H1 (cell line): ENCODE results near the gene CCL17. TPM values are rescaled to one million over a fixed set of nuclear protein-coding genes. Genes with fewer than 3 reads are reported as not detected.

Source experiments
- CTCF ChIA-PET: fragments of 300-600 bp; sonication (Branson Sonifier 250); formaldehyde crosslinking; loops from one replicate; lab custom pipeline; 2021; ENCODE audit not compliant: partially characterized antibody; lab: Charles Lee
- POLR2A ChIA-PET: fragments of 300-600 bp; sonication (Branson Sonifier 250); formaldehyde crosslinking; loops from one replicate; lab custom pipeline; 2021; ENCODE audit warnings: inconsistent platforms; ENCODE audit not compliant: partially characterized antibody; lab: Charles Lee
- DNase-seq, 2 experiments: peaks; one replicate each; pipeline versions ENCODE4 v3.0.0 to v3.0.0-alpha.2; 2010 to 2022; ENCODE audit warnings: low spot score in 2 of 2, low read depth in 1 of 2, mixed read lengths in 1 of 2
- FAIRE-seq: peaks from 2 replicates; lab custom pipeline; 2011; peaks lifted over from hg19 to GRCh38; lab: Jason Lieb, UNC
- H2AFZ ChIP-seq: 2 replicates; pipeline ENCODE4 v1.8.1; 2012; ENCODE audit warnings: low read length, inconsistent platforms
- H2AK5ac ChIP-seq: 2 replicates; pipeline ENCODE4 v1.6.1; 2013; ENCODE audit warnings: low read depth, low read length
- H2BK120ac ChIP-seq: replicated peaks from 2 replicates; pipeline ENCODE3; 2013; ENCODE audit warnings: low read depth, low read length, inconsistent platforms
- H2BK12ac ChIP-seq: 2 replicates; pipeline ENCODE4 v1.6.1; 2013; ENCODE audit warnings: low read depth, low read length
- H2BK15ac ChIP-seq: 2 replicates; pipeline ENCODE4 v1.6.1; 2013; ENCODE audit warnings: low read length
- H2BK20ac ChIP-seq: 2 replicates; pipeline ENCODE4 v1.6.1; 2013; ENCODE audit warnings: low read length
- H2BK5ac ChIP-seq: 2 replicates; pipeline ENCODE4 v1.6.1; 2013; ENCODE audit warnings: low read depth, low read length
- H3K14ac ChIP-seq: 2 replicates; pipeline ENCODE4 v1.6.1; 2013; ENCODE audit warnings: inconsistent platforms; ENCODE audit not compliant: insufficient read length
- H3K18ac ChIP-seq: 2 replicates; pipeline ENCODE4 v1.6.1; 2013; ENCODE audit warnings: low read length; ENCODE audit errors: extremely low read depth
- H3K23ac ChIP-seq: 2 replicates; pipeline ENCODE4 v1.6.1; 2013; ENCODE audit warnings: inconsistent platforms; ENCODE audit not compliant: insufficient read length
- H3K23me2 ChIP-seq: 2 replicates; pipeline ENCODE4 v1.6.1; 2013; ENCODE audit warnings: low read depth, low read length
- H3K27ac ChIP-seq: 2 replicates; pipeline ENCODE4 v1.6.1; 2011; ENCODE audit warnings: low read depth, low read length, inconsistent platforms
- H3K27me3 ChIP-seq, 4 experiments: replicated peaks in 1 of 4; 1 replicate in 1 of 4; 2 replicates in 3 of 4; pipeline versions ENCODE4 v1.6.1 to v1.8.1; 2011 to 2013; ENCODE audit warnings: low read length in 3 of 4, mild to moderate bottlenecking in 3 of 4, inconsistent platforms in 2 of 4, mixed read lengths in 2 of 4, moderate library complexity in 1 of 4; ENCODE audit not compliant: control insufficient read depth in 3 of 4, insufficient read depth in 3 of 4; ENCODE audit errors: extremely low read depth in 1 of 4
- H3K36me3 ChIP-seq, 4 experiments: 2 replicates each; pipeline versions ENCODE4 v1.6.1 to v1.8.1; 2011 to 2013; ENCODE audit warnings: mild to moderate bottlenecking in 4 of 4, low read length in 3 of 4, moderate library complexity in 2 of 4, control low read depth in 1 of 4, inconsistent platforms in 1 of 4; ENCODE audit not compliant: insufficient read depth in 4 of 4, control insufficient read depth in 2 of 4
- H3K4ac ChIP-seq: replicated peaks from 2 replicates; pipeline ENCODE3; 2013; ENCODE audit warnings: low read length, low read depth, mixed read lengths, inconsistent platforms; ENCODE audit not compliant: insufficient read length
- H3K4me1 ChIP-seq, 4 experiments: replicated peaks in 1 of 4; 1 replicate in 1 of 4; 2 replicates in 3 of 4; pipeline versions ENCODE4 v1.6.1 to v1.8.1; 2011 to 2013; ENCODE audit warnings: low read length in 3 of 4, inconsistent platforms in 2 of 4, mixed read lengths in 1 of 4; ENCODE audit not compliant: insufficient read depth in 4 of 4, control insufficient read depth in 3 of 4
- H3K4me2 ChIP-seq, 2 experiments: 2 replicates each; pipeline versions ENCODE4 v1.6.1 to v1.8.1; 2011 to 2013; ENCODE audit warnings: low read depth in 2 of 2, low read length in 2 of 2, control low read depth in 1 of 2, inconsistent platforms in 1 of 2, mild to moderate bottlenecking in 1 of 2; ENCODE audit not compliant: insufficient read depth in 1 of 2
- H3K4me3 ChIP-seq, 4 experiments: fragments of 200-600, 300-600 bp in 1 of 4; sonication (generic), shearing (Covaris generic), sonication (Bioruptor Twin) in 1 of 4; 2 replicates each; pipeline versions ENCODE4 v1.5.1 to v1.8.1; 2011 to 2016; ENCODE audit warnings: low read length in 4 of 4, low read depth in 3 of 4, control low read depth in 2 of 4, inconsistent platforms in 2 of 4, mild to moderate bottlenecking in 2 of 4, mixed read lengths in 1 of 4, moderate library complexity in 1 of 4; ENCODE audit not compliant: insufficient read depth in 2 of 4; ENCODE audit errors: extremely low read depth in 1 of 4
- H3K56ac ChIP-seq: replicated peaks from 2 replicates; pipeline ENCODE3; 2013; ENCODE audit warnings: low read depth, mild to moderate bottlenecking, mixed read lengths, low read length, inconsistent platforms; ENCODE audit not compliant: insufficient read length
- H3K79me1 ChIP-seq: 2 replicates; pipeline ENCODE4 v1.6.1; 2013; ENCODE audit warnings: low read depth, low read length, control low read depth
- H3K79me2 ChIP-seq, 2 experiments: 2 replicates each; pipeline versions ENCODE4 v1.6.1 to v1.8.1; 2012 to 2013; ENCODE audit warnings: low read length in 2 of 2, mild to moderate bottlenecking in 2 of 2, inconsistent platforms in 1 of 2; ENCODE audit not compliant: insufficient read depth in 2 of 2, control insufficient read depth in 1 of 2
- H3K9ac ChIP-seq, 4 experiments: replicated peaks in 1 of 4; 1 replicate in 1 of 4; 2 replicates in 3 of 4; pipeline versions ENCODE4 v1.6.1 to v1.8.1; 2011 to 2013; ENCODE audit warnings: low read depth in 3 of 4, low read length in 3 of 4, control low read depth in 2 of 4, mild to moderate bottlenecking in 2 of 4, moderate library complexity in 2 of 4, inconsistent platforms in 1 of 4; ENCODE audit errors: extremely low read depth in 1 of 4
- H3K9me3 ChIP-seq, 2 experiments: 2 replicates each; pipeline versions ENCODE4 v1.6.1 to v1.8.1; 2012 to 2013; ENCODE audit warnings: mild to moderate bottlenecking in 2 of 2, moderate library complexity in 2 of 2, control low read depth in 1 of 2, inconsistent platforms in 1 of 2, low read depth in 1 of 2, low read length in 1 of 2, mixed read lengths in 1 of 2; ENCODE audit not compliant: insufficient read depth in 2 of 2
- H4K20me1 ChIP-seq, 2 experiments: replicated peaks in 1 of 2; 2 replicates each; pipeline versions ENCODE3 to v1.8.1; 2011 to 2013; ENCODE audit warnings: inconsistent platforms in 2 of 2, low read length in 2 of 2, mild to moderate bottlenecking in 1 of 2; ENCODE audit not compliant: insufficient read depth in 2 of 2, control insufficient read depth in 1 of 2
- H4K5ac ChIP-seq: 2 replicates; pipeline ENCODE4 v1.6.1; 2013; ENCODE audit warnings: low read length, low read depth, mixed read lengths, inconsistent platforms; ENCODE audit not compliant: insufficient read length
- H4K8ac ChIP-seq: 2 replicates; pipeline ENCODE4 v1.8.0; 2013; ENCODE audit warnings: mild to moderate bottlenecking, moderate library complexity, low read length, inconsistent platforms; ENCODE audit not compliant: insufficient read depth; ENCODE audit errors: extremely low read depth
- H4K91ac ChIP-seq: replicated peaks from 2 replicates; pipeline ENCODE3; 2013; ENCODE audit warnings: low read length, mixed read lengths, inconsistent platforms; ENCODE audit not compliant: insufficient read length
- CHD1 ChIP-seq: IDR thresholded peaks from 2 replicates; pipeline ENCODE4 v1.6.1; 2012; ENCODE audit warnings: low read depth, low read length, improper control_type of control experiment
- CREB1 ChIP-seq: IDR thresholded peaks from 2 replicates; pipeline ENCODE4 v1.6.1; 2012; ENCODE audit warnings: inconsistent platforms
- FOSL1 ChIP-seq: IDR thresholded peaks from 2 replicates; pipeline ENCODE4 v1.6.1; 2011; ENCODE audit warnings: mild to moderate bottlenecking, low read depth, low read length, moderate library complexity; ENCODE audit not compliant: insufficient read depth
- MAFK ChIP-seq: IDR thresholded peaks from 2 replicates; pipeline ENCODE4 v1.6.1; 2012; ENCODE audit warnings: low read depth, mild to moderate bottlenecking, improper control_type of control experiment, low read length
- POU5F1 ChIP-seq: IDR thresholded peaks from 2 replicates; pipeline ENCODE4 v1.6.1; 2011; ENCODE audit warnings: low read depth, mild to moderate bottlenecking, low read length, moderate library complexity
- SIRT6 ChIP-seq: IDR thresholded peaks from one replicate; pipeline ENCODE4 v1.7.1; 2012; ENCODE audit warnings: low read length, inconsistent platforms
- SIX5 ChIP-seq: IDR thresholded peaks from 2 replicates; pipeline ENCODE4 v1.6.1; 2011; ENCODE audit warnings: mild to moderate bottlenecking, low read depth, low read length
- ZNF274 ChIP-seq: IDR thresholded peaks from 2 replicates; pipeline ENCODE4 v1.7.0; 2012; ENCODE audit warnings: low read length, borderline replicate concordance; ENCODE audit errors: extremely low read depth
- WGBS, 2 experiments: shearing (Covaris generic) in 1 of 2; methylation state at CpG; one replicate each; pipeline versions ENCODE4 v1.1.6 to v1.1.7; 2013 to 2015; ENCODE audit warnings: low lambda C conversion rate in 2 of 2, mixed read lengths in 2 of 2, inconsistent platforms in 1 of 2, low coverage in 1 of 2, missing lambda C conversion rate in 1 of 2; ENCODE audit not compliant: insufficient replicate concordance in 2 of 2, insufficient coverage in 1 of 2, insufficient read length in 1 of 2; ENCODE audit errors: extremely low coverage in 1 of 2, missing lambda C conversion rate in 1 of 2; 5-methylcytosine and 5-hydroxymethylcytosine counted together
- polyA plus RNA-seq, 7 experiments: library from polyadenylated mRNA; depleted of rRNA in 3 of 7; stranded (reverse) in 5 of 7; unstranded in 2 of 7; fragments of >200 nt in 5 of 7; fragments of 200-250 nt in 2 of 7; gene quantifications; 1 replicate in 5 of 7; 2 replicates in 1 of 7; 4 replicates in 1 of 7; pipeline versions ENCODE4 v1.2.1 to v1.2.3, GENCODE V29; 2011 to 2013; ENCODE audit warnings: missing spikeins in 2 of 7, mixed read lengths in 2 of 7
- total RNA-seq: library from RNA; stranded (reverse); fragmentation: NEBNext Ultra II Directional; extraction: Animal tissue kit (Norgen Biotek cat#: 25700); gene quantifications from 2 replicates; pipeline ENCODE4 v1.2.1, GENCODE V29; 2021
- TF ChIP-seq, protein P1 (sequence below): IDR thresholded peaks from 2 replicates; pipeline ENCODE4 v1.6.1; 2012; ENCODE audit warnings: low read length, inconsistent platforms

Gene CCL17
- total and polyA plus RNA-seq, 2 of the 8 experiments (the other 6 are each of a cell fraction or from before 2014, with no cell fraction given) = not detected

DNA sequence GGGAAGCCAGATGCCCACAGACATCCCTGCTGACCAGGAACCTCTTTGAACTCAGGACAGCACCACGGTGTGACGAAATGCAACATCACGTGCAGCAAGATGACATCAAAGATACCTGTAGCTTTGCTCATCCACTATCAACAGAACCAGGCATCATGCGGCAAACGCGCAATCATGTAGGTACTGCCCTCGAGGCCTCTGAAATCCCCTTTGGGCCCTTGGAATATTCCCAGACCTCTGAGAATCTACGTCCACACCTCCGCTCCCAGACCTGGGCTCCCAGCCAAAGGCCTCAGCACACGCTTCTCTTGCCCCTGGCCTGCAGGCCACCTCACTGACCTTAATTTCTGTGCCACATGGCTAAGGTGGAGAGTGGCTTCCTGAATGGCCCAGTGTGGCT is 25.0 kb upstream of the CCL17 start:
- Histone ChIP-seq H3K56ac (no peak overlapping the region), H2BK120ac (no peak overlapping the region), H2AFZ (no peak overlapping the region), H3K27ac (no peak overlapping the region), H2AK5ac (no peak overlapping the region), H3K23ac (no peak overlapping the region), H4K20me1 (no peaks in the 10 kb centered on the region), H2BK5ac (no peak overlapping the region), H2BK15ac (peak overlapping the region; percentile 55), H3K4ac (no peak overlapping the region), H3K79me1 (no peaks in the 10 kb centered on the region), H3K9ac (no peak overlapping the region; a peak in 1 of 7 replicates), H4K91ac (no peak overlapping the region), H3K36me3 (no peaks in the 10 kb centered on the region), H3K4me3 (no peak overlapping the region), H3K14ac (no peak overlapping the region), H2BK12ac (no peak overlapping the region; the same call in 1 of the 2 replicates), H2BK20ac (no peak overlapping the region), H4K5ac (no peak overlapping the region), H3K4me2 (no peak overlapping the region), H3K9me3 (no peaks in the 10 kb centered on the region), H3K23me2 (peaks cover 5% of the 10 kb centered on the region; the same call in 1 of the 2 replicates), H3K27me3 (no peaks in the 10 kb centered on the region), H3K79me2 (no peaks in the 10 kb centered on the region), H3K18ac (no peak overlapping the region), H3K4me1 (no peaks in the 10 kb centered on the region; a peak in 1 of 7 replicates), H4K8ac (no peak overlapping the region)
- DNase-seq (no peak), FAIRE-seq (no peak)
- no peak for TF ChIP-seq SIX5
- TF ChIP-seq SIRT6 = no peak
- no peak for TF ChIP-seq POU5F1
- TF ChIP-seq CHD1 = no peak
- no peak for TF ChIP-seq CREB1
- TF ChIP-seq ZNF274 = no peak
- TF ChIP-seq FOSL1 = no peak
- TF ChIP-seq, protein P1, sequence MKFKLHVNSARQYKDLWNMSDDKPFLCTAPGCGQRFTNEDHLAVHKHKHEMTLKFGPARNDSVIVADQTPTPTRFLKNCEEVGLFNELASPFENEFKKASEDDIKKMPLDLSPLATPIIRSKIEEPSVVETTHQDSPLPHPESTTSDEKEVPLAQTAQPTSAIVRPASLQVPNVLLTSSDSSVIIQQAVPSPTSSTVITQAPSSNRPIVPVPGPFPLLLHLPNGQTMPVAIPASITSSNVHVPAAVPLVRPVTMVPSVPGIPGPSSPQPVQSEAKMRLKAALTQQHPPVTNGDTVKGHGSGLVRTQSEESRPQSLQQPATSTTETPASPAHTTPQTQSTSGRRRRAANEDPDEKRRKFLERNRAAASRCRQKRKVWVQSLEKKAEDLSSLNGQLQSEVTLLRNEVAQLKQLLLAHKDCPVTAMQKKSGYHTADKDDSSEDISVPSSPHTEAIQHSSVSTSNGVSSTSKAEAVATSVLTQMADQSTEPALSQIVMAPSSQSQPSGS = no peak
- TF ChIP-seq MAFK = no peak
- ChIA-PET CTCF (interaction anchor here (1.5 to 3.7 kb wide), 2 partner anchors 34 to 38 kb away, joined by 3 to 32 read pairs; no protein-coding TSS in a partner anchor), POLR2A (no interaction called here)
- WGBS, 2 experiments = 92% methylated on average over 10 of the region's 10 CpGs; no CpG with 5 or more reads in 1 of the 2 experiments
